ENCODE data around the gene CELSR1. TPM values are rescaled to one million over a fixed set of nuclear protein-coding genes. Genes with fewer than 3 reads are reported as not detected.

The CELSR1 gene
- total and polyA plus RNA-seq, 2 of the 13 experiments (the other 11 are each of a cell fraction or from before 2014, with no cell fraction given): 0.78 to 1.8 TPM

DNA sequence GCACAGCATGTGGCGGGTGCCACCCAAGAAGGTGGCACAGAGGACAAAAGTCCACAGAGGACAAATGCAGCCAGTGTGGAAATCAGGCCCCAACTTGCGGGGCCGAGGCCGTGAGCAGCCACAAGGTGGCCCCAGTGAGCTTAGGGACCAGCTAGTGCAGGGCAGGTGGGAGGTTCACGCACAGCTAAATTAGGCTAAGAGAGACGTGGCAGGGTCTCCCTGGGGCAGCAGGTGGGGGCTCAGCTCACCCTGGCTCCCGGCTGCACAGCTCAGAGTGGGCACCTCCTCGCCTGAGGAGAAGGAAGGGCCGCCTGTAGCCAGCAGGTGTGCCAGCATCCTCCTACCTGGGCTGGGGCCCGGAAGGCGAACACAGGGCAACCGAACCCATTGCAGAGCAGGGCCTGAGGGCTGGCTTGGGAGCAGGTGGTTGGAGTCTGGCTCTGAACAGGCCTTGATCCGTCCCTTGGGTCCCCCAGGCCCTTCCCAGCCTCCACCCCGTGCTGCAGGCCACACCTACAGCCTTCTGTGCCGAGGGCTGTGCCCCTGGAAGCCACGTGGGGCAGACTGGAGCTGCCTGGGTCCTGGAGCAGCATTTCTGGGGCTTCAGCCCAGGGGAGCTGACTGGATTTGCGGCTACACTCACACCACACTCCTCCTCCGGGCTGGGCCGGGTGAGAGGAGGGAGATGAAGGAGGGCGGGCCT lies 26.1 kb upstream of the CELSR1 start (continued):
- TF ChIP-seq, protein P1, sequence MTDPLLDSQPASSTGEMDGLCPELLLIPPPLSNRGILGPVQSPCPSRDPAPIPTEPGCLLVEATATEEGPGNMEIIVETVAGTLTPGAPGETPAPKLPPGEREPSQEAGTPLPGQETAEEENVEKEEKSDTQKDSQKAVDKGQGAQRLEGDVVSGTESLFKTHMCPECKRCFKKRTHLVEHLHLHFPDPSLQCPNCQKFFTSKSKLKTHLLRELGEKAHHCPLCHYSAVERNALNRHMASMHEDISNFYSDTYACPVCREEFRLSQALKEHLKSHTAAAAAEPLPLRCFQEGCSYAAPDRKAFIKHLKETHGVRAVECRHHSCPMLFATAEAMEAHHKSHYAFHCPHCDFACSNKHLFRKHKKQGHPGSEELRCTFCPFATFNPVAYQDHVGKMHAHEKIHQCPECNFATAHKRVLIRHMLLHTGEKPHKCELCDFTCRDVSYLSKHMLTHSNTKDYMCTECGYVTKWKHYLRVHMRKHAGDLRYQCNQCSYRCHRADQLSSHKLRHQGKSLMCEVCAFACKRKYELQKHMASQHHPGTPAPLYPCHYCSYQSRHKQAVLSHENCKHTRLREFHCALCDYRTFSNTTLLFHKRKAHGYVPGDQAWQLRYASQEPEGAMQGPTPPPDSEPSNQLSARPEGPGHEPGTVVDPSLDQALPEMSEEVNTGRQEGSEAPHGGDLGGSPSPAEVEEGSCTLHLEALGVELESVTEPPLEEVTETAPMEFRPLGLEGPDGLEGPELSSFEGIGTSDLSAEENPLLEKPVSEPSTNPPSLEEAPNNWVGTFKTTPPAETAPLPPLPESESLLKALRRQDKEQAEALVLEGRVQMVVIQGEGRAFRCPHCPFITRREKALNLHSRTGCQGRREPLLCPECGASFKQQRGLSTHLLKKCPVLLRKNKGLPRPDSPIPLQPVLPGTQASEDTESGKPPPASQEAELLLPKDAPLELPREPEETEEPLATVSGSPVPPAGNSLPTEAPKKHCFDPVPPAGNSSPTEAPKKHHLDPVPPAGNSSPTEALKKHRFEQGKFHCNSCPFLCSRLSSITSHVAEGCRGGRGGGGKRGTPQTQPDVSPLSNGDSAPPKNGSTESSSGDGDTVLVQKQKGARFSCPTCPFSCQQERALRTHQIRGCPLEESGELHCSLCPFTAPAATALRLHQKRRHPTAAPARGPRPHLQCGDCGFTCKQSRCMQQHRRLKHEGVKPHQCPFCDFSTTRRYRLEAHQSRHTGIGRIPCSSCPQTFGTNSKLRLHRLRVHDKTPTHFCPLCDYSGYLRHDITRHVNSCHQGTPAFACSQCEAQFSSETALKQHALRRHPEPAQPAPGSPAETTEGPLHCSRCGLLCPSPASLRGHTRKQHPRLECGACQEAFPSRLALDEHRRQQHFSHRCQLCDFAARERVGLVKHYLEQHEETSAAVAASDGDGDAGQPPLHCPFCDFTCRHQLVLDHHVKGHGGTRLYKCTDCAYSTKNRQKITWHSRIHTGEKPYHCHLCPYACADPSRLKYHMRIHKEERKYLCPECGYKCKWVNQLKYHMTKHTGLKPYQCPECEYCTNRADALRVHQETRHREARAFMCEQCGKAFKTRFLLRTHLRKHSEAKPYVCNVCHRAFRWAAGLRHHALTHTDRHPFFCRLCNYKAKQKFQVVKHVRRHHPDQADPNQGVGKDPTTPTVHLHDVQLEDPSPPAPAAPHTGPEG (CRISPR knock-in tag; IDR thresholded peaks at IDR 0.05): 0 out of 2 replicates have a peak, but pooled peaks have one; percentile 41
- TF ChIP-seq HNRNPLL (IDR thresholded peaks at IDR 0.05; ENCODE audit: low read depth, low read length, poor library complexity, severe bottlenecking): peak; percentile 27
- no peak for TF ChIP-seq ZSCAN30 (CRISPR knock-in tag; IDR thresholded peaks at IDR 0.05)
- peak; percentile 71; the same call in 1 of the 2 replicates for TF ChIP-seq TBX2 (CRISPR knock-in tag; IDR thresholded peaks at IDR 0.05; ENCODE audit: borderline replicate concordance)
- TF ChIP-seq ZNF510 (CRISPR knock-in tag; IDR thresholded peaks at IDR 0.05; ENCODE audit: low read depth): 0 out of 2 replicates have a peak, but pooled peaks have one; percentile 15
- peak; percentile 71 for TF ChIP-seq ZEB1 (IDR thresholded peaks at IDR 0.05; ENCODE audit: insufficient replicate concordance, low read depth)
- TF ChIP-seq ZNF558 (CRISPR knock-in tag; IDR thresholded peaks at IDR 0.05; ENCODE audit: borderline replicate concordance): no peak
- no peak for TF ChIP-seq XBP1 (CRISPR knock-in tag; IDR thresholded peaks at IDR 0.05)
- TF ChIP-seq, protein P2, sequence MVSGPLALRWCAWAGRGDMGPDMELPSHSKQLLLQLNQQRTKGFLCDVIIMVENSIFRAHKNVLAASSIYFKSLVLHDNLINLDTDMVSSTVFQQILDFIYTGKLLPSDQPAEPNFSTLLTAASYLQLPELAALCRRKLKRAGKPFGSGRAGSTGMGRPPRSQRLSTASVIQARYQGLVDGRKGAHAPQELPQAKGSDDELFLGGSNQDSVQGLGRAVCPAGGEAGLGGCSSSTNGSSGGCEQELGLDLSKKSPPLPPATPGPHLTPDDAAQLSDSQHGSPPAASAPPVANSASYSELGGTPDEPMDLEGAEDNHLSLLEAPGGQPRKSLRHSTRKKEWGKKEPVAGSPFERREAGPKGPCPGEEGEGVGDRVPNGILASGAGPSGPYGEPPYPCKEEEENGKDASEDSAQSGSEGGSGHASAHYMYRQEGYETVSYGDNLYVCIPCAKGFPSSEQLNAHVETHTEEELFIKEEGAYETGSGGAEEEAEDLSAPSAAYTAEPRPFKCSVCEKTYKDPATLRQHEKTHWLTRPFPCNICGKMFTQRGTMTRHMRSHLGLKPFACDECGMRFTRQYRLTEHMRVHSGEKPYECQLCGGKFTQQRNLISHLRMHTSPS (CRISPR knock-in tag; IDR thresholded peaks at IDR 0.05; ENCODE audit: low read depth): peak; percentile 80; the same call in 1 of the 2 replicates
- no peak for TF ChIP-seq RARG (CRISPR knock-in tag; IDR thresholded peaks at IDR 0.05; ENCODE audit: low read depth)
- no peak for TF ChIP-seq HHEX (CRISPR knock-in tag; IDR thresholded peaks at IDR 0.05)
- TF ChIP-seq, protein P3, sequence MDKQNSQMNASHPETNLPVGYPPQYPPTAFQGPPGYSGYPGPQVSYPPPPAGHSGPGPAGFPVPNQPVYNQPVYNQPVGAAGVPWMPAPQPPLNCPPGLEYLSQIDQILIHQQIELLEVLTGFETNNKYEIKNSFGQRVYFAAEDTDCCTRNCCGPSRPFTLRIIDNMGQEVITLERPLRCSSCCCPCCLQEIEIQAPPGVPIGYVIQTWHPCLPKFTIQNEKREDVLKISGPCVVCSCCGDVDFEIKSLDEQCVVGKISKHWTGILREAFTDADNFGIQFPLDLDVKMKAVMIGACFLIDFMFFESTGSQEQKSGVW (CRISPR knock-in tag; IDR thresholded peaks at IDR 0.05; ENCODE audit: borderline replicate concordance): no peak
- no peak for TF ChIP-seq ZNF776 (CRISPR knock-in tag; IDR thresholded peaks at IDR 0.05)
- no peak for TF ChIP-seq MAFK (conservative IDR thresholded peaks at IDR 0.05 in 1 of 2, IDR thresholded peaks at IDR 0.05 in 1 of 2; ENCODE audit: low read length in 2 of 2)
- TF ChIP-seq NR2F6 (IDR thresholded peaks at IDR 0.05): no peak
- TF ChIP-seq NR2F6 (CRISPR knock-in tag; IDR thresholded peaks at IDR 0.05): 0 out of 2 replicates have a peak, but pooled peaks have one; percentile 37
- TF ChIP-seq MXI1 (IDR thresholded peaks at IDR 0.05; ENCODE audit: borderline replicate concordance, low read depth, low read length): peak; percentile 63; the same call in 1 of the 3 replicates
- TF ChIP-seq IKZF4 (CRISPR knock-in tag; IDR thresholded peaks at IDR 0.05; ENCODE audit: borderline replicate concordance, low read depth, not compliant biosample characterization): no peak
- TF ChIP-seq FOXO1 (CRISPR knock-in tag; IDR thresholded peaks at IDR 0.05): no peak
- TF ChIP-seq SRF (IDR thresholded peaks at IDR 0.05; ENCODE audit: low read depth, low read length): 0 out of 2 replicates have a peak, but pooled peaks have one; percentile 11
- no peak for TF ChIP-seq SETDB1 (CRISPR knock-in tag; IDR thresholded peaks at IDR 0.05; ENCODE audit: borderline replicate concordance)
- TF ChIP-seq ZNF343 (CRISPR knock-in tag; IDR thresholded peaks at IDR 0.05): no peak
